ENCODE data around the gene PRSS21. TPM values are rescaled to one million over a fixed set of nuclear protein-coding genes. Genes with fewer than 3 reads are reported as not detected.

Gene PRSS21
- total and polyA plus RNA-seq, 10 of the 15 experiments (the other 5 are each of a cell fraction or from before 2014, with no cell fraction given) = 5.3 to 73.4 (median 40.1) TPM; not detected in 1

GRCh38 chr16:2787406-2787805 is 29.6 kb upstream of the PRSS21 start, which contains the start of gene PRSS33:
TSS of gene PRSS33 (minus strand) at chr16:2787560. CDS start at chr16:2786547, 1,013 bp downstream.
- in situ Hi-C loops (cut with MboI) = no loop called here
- H2AFZ ChIP-seq (ENCODE audit: control insufficient read depth, low read depth, low read length) = no peak within 1 kb of the TSS
- no peak for TF ChIP-seq SUPT20H (IDR thresholded peaks at IDR 0.05; ENCODE audit: borderline replicate concordance, control insufficient read depth, low read depth, low read length)
- no peak for TF ChIP-seq POLR2AphosphoS2 (IDR thresholded peaks at IDR 0.05; ENCODE audit: low read depth, low read length)
- TF ChIP-seq ZNF217 (IDR thresholded peaks at IDR 0.05) = no peak
- no peak for TF ChIP-seq PBX3 (IDR thresholded peaks at IDR 0.05; ENCODE audit: insufficient replicate concordance, low read depth, low read length)
- TF ChIP-seq CREM (IDR thresholded peaks at IDR 0.05; ENCODE audit: low read depth) = no peak
- no peak for TF ChIP-seq CHD1 (IDR thresholded peaks at IDR 0.05; ENCODE audit: low read depth, low read length)
- TF ChIP-seq NFYB (IDR thresholded peaks at IDR 0.05; ENCODE audit: insufficient read depth, low read depth, low read length) = no peak
- TF ChIP-seq TCF3 (IDR thresholded peaks at IDR 0.05; ENCODE audit: borderline replicate concordance, insufficient read depth, low read depth, low read length) = no peak
- TF ChIP-seq CREB1 (IDR thresholded peaks at IDR 0.05; ENCODE audit: low read depth) = no peak
- TF ChIP-seq IKZF1 (conservative IDR thresholded peaks at IDR 0.05) = no peak
- no peak for TF ChIP-seq BHLHE40 (IDR thresholded peaks at IDR 0.05; ENCODE audit: borderline replicate concordance in 1 of 2, low read depth in 2 of 2, low read length in 1 of 2)
- no peak for TF ChIP-seq SMC3 (IDR thresholded peaks at IDR 0.05; ENCODE audit: borderline replicate concordance, low read length)
- no peak for TF ChIP-seq E2F8 (IDR thresholded peaks at IDR 0.05; ENCODE audit: low read depth, partially characterized antibody)
- no peak for TF ChIP-seq SIX5 (IDR thresholded peaks at IDR 0.05; ENCODE audit: low read depth, low read length, severe bottlenecking)
- no peak for TF ChIP-seq ZNF622 (IDR thresholded peaks at IDR 0.05)
- TF ChIP-seq RCOR1 (conservative IDR thresholded peaks at IDR 0.05; ENCODE audit: low read depth, low read length) = no peak
- H3K4me2 ChIP-seq (ENCODE audit: control insufficient read depth, insufficient read depth) = no peak within 1 kb of the TSS
- ChIA-PET SMC1A (ENCODE audit: uncharacterized antibody, unreplicated experiment) (no interaction called here), RAD21 (ENCODE audit: unreplicated experiment) (no interaction called here), POLR2A (no interaction called here), CTCF (no interaction called here)
- DNase-seq (ENCODE audit: low read depth, low spot score) (no peak), ATAC-seq (no peak), FAIRE-seq (no peak)
- no peaks in the 10 kb centered on the region for H3K79me2 ChIP-seq (ENCODE audit: control insufficient read depth, insufficient read depth, low read length)
- H3K9ac ChIP-seq (ENCODE audit: control insufficient read depth, insufficient read depth, low read length) = no peak within 1 kb of the TSS
- peaks cover 2 to 7% of the 10 kb centered on the region in 2 experiments; a peak in 3 of 4 replicates for H3K27me3 ChIP-seq (replicated peaks in 1 of 2; ENCODE audit: control insufficient read depth in 2 of 2, insufficient read depth in 2 of 2, low read length in 1 of 2)
- no peak within 1 kb of the TSS for H3K4me3 ChIP-seq
- no peaks in the 10 kb centered on the region for H4K20me1 ChIP-seq (ENCODE audit: control insufficient read depth, insufficient read depth)
- H3K27ac ChIP-seq (ENCODE audit: control insufficient read depth, insufficient read depth) = no peak within 1 kb of the TSS
- BruUV-seq (replicated peaks) = no TSS peak
- no peaks in the 10 kb centered on the region for H3K9me3 ChIP-seq (replicated peaks; ENCODE audit: control insufficient read depth, insufficient read depth, low read length)
- intact Hi-C loops (cut with micrococcal nuclease; ENCODE audit: unreplicated experiment) = no loop called here
- 18% methylated on average over 9 of the region's 10 CpGs for WGBS (ENCODE audit: insufficient coverage, insufficient replicate concordance, low lambda C conversion rate, missing lambda C conversion rate)
- no peaks in the 10 kb centered on the region for H3K36me3 ChIP-seq (ENCODE audit: control insufficient read depth in 2 of 2, insufficient read depth in 2 of 2, low read length in 1 of 2)
- no peaks in the 10 kb centered on the region for H3K4me1 ChIP-seq (ENCODE audit: control insufficient read depth, insufficient read depth, low read length)

Data from GM12878 (cell line).